DND-41 (cell line): ENCODE measurements around the gene KCTD6.

Experiments used
- ATAC-seq: fragments of 200-7000 bp; cut with Tn5 transposase; 3 replicates; pipeline ENCODE4 v1.9.1; 2021; ENCODE audit warnings: low read depth; ENCODE audit not compliant: insufficient read depth
- DNase-seq: peaks from one replicate; pipeline ENCODE4 v3.0.0-alpha.2; 2020
- H2AFZ ChIP-seq: 2 replicates; pipeline ENCODE4 v1.6.0; 2012; ENCODE audit warnings: low read depth, low read length
- H3K27ac ChIP-seq: 2 replicates; pipeline ENCODE4 v1.5.1; 2012; ENCODE audit warnings: low read length, inconsistent platforms
- H3K27me3 ChIP-seq: fragments of 200-600 bp; sonication (generic); 2 replicates; pipeline ENCODE4 v1.6.0; 2012; ENCODE audit warnings: low read length, mild to moderate bottlenecking, inconsistent platforms; ENCODE audit not compliant: insufficient read depth, poor library complexity
- H3K36me3 ChIP-seq: 2 replicates; pipeline ENCODE4 v1.5.1; 2012; ENCODE audit warnings: low read length, inconsistent platforms; ENCODE audit not compliant: insufficient read depth
- H3K4me1 ChIP-seq: 2 replicates; pipeline ENCODE4 v1.5.1; 2012; ENCODE audit warnings: mild to moderate bottlenecking, low read length; ENCODE audit not compliant: insufficient read depth
- H3K4me2 ChIP-seq: 2 replicates; pipeline ENCODE4 v1.6.0; 2012; ENCODE audit warnings: mild to moderate bottlenecking, moderate library complexity, low read length, inconsistent platforms; ENCODE audit not compliant: insufficient read depth
- H3K4me3 ChIP-seq, 2 experiments: fragments of 200-600 bp in 1 of 2; shearing (Covaris generic) in 1 of 2; 2 replicates each; pipeline ENCODE4 v1.5.1; 2012 to 2016; ENCODE audit warnings: inconsistent platforms in 2 of 2, low read length in 2 of 2, mild to moderate bottlenecking in 2 of 2, low read depth in 1 of 2, moderate library complexity in 1 of 2
- H3K79me2 ChIP-seq: 2 replicates; pipeline ENCODE4 v1.6.0; 2012; ENCODE audit warnings: low read length, inconsistent platforms; ENCODE audit not compliant: insufficient read depth
- H3K9ac ChIP-seq: 2 replicates; pipeline ENCODE4 v1.6.0; 2012; ENCODE audit warnings: low read depth, mild to moderate bottlenecking, inconsistent platforms, low read length, moderate library complexity
- H3K9me3 ChIP-seq: 2 replicates; pipeline ENCODE4 v1.5.1; 2012; ENCODE audit warnings: low read length, moderate library complexity, mild to moderate bottlenecking, inconsistent platforms; ENCODE audit not compliant: insufficient read depth, severe bottlenecking
- H4K20me1 ChIP-seq: 2 replicates; pipeline ENCODE4 v1.6.0; 2012; ENCODE audit warnings: low read length; ENCODE audit not compliant: insufficient read depth
- CTCF ChIP-seq: IDR thresholded peaks from 2 replicates; pipeline ENCODE4 v1.5.1; 2012; ENCODE audit warnings: borderline replicate concordance, low read length, moderate library complexity, mild to moderate bottlenecking; ENCODE audit not compliant: poor library complexity, severe bottlenecking; ENCODE audit errors: extremely low read depth
- EZH2 ChIP-seq: IDR thresholded peaks from 3 replicates; pipeline ENCODE4 v1.6.1; 2012; ENCODE audit warnings: borderline replicate concordance, low read depth, mild to moderate bottlenecking, moderate library complexity, low read length, inconsistent platforms; ENCODE audit not compliant: severe bottlenecking

The KCTD6 gene

GRCh38 chr3:58551636-58552180 lies 59.8 kb downstream of the KCTD6 start:
- Histone ChIP-seq H3K27me3 (peaks cover 2% of the 10 kb centered on the region), H3K36me3 (no peaks in the 10 kb centered on the region), H3K9ac (no peak overlapping the region), H3K9me3 (no peaks in the 10 kb centered on the region), H3K4me2 (no peak overlapping the region), H3K4me3 (no peak overlapping the region), H2AFZ (no peak overlapping the region), H3K4me1 (no peaks in the 10 kb centered on the region), H3K27ac (no peak overlapping the region), H3K79me2 (no peaks in the 10 kb centered on the region), H4K20me1 (no peaks in the 10 kb centered on the region)
- DNase-seq (no peak), ATAC-seq (no peak)
- TF ChIP-seq EZH2 (no peak), CTCF (no peak)
